NCI-H510A (cell line): Measurements from ENCODE around the gene RFX1.

Source experiments
- DNase-seq: peaks from one replicate; lab custom pipeline; 2025; lab: John Stamatoyannopoulos, UW

RFX1 gene

DNA sequence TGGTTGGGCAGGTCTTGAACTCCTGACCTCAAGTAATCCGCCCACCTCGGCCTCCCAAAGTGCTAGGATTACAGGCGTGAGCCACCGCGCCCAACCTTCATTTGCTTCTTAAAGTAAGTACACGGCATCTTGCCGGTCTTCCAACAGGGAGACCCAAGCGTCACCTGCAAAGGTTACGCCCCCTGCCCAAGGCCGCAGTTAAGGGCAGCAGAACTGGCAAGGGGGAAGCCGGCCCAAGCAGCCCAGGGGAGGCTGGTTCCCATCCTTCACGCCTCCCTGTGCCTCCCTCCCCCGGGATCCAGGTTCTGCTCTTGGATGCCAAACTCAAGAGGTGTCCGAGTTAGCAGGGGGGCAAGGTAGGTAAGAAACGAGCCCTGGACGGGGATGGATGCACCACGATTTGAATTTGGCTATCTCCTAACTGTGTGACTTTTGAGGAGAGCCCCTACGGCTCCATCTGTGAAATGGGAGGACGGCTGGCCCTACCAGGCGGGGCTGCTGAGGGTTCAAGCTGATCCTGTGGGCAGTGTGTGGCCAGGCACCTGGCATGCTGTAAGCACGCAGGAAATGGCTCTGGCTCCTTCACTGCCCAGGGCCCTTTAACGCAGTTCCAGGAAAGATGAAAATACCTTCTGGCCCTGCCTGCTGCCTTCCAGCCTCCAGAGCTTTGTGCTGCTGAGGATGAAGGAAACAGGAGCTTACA lies 9.0 kb downstream of the RFX1 start:
- DNase-seq, result no peak

- DNase-seq, result no peak
Observed at GRCh38 chr19:13995878-13996765, 10.0 kb downstream of the RFX1 start.

- no peak for DNase-seq
Observed at GRCh38 chr19:13995017-13995728, 10.9 kb downstream of the RFX1 start.

- no peak for DNase-seq
Observed at GRCh38 chr19:13993590-13994300, 12.4 kb downstream of the RFX1 start.

GRCh38 chr19:13992025-13992424 lies 14.1 kb downstream of the RFX1 start:
- DNase-seq, result no peak

- DNase-seq, result no peak
Observed at GRCh38 chr19:13990085-13990484, 16.0 kb downstream of the RFX1 start.

GRCh38 chr19:13989487-13989886 lies 16.6 kb downstream of the RFX1 start:
- DNase-seq, result no peak

DNA sequence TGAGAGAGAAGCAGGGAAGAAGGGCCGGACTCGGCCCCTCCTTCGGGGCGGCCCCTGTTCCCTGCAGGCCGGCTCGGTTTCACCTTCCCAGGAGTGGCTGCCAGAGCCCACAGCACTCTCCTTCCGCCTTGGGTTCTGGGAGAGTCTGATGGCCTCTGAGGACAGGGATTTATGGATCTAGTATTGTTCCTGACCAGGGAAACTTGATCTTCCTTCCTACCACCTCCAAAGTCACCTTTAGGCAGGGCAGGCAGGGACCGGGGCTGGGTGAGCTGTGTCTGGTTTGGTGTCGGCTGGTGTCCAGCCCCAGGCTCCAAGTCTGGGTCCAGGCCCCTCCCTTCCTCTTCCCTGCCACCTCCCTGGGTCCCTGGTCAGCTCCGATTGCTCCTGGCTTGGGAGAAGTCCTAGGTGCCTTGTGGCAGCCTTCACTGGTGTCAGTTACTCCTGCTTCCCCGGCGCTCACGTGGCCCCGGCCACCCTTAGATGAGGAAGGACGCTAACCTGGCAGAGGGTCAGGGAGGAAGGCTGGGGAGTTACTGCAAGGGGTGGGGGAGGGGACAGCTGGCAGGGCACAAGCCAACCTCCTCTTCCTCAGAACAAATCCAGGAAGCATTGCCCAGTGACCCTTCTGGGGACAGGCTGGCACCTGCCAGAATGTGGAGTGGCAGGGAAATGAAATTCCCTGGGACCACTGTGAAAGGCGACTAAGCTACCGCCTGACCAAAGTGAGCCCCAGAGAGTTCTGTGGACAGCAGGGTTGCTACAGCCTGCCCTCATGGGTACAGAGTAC lies 18.8 kb downstream of the RFX1 start:
- no peak for DNase-seq

DNA sequence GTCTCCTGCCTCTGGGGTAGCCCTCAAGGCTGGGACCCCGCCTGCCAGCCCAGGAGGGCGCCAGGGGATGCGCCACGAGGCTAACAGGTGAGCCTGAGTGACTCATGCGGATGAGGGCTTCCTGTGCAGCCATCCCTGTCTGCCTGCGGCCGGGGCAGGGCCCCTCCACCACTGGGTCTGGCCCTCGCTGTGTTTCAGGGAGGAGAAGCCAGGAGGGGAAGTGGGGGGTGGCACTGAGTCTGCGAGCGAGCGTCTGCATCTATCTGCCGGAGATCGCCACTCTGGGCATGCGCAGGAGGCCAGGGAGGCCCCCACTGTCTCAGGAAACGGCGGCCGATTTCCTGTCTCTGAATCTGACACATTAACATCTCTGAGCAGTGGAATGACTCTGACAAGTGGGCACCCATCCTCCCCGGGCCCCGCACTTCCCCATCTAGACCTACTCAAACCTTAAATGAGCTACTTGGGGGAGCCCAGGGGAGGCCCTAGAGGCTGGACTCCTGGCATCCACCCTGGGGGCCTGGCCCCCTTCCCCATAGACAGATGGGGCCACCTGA lies 19.7 kb downstream of the RFX1 start:
- DNase-seq, result peak; percentile 83

DNA sequence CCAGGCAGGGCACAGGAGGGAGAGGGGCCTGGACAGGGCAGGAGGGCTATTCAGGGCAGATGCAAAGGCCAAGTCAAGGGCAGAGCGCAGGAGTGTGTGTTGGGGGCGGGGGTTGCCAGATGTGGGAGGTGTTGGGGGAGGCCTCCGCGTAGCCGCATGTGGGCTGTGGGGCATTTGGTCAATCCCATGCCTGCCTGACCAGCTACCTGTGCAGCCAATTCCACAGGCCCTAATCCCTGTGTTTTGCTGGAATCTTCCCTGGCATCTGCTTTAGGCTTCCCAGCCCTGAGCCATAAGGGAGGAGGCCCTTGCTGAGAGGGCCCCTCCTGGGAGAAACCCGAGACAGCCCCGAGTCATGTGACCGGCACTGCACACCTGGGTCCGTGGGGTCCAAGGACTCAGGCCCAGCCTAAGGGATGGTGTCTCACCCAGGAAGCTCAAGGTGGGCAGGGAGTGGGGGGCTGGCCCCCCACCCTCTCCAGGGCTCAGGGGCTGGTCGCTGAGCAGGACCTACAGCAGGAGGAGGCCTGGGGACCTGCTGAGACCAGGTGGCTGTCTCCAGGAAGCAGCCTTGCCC lies 20.3 kb downstream of the RFX1 start:
- peak; percentile 58 for DNase-seq

DNA sequence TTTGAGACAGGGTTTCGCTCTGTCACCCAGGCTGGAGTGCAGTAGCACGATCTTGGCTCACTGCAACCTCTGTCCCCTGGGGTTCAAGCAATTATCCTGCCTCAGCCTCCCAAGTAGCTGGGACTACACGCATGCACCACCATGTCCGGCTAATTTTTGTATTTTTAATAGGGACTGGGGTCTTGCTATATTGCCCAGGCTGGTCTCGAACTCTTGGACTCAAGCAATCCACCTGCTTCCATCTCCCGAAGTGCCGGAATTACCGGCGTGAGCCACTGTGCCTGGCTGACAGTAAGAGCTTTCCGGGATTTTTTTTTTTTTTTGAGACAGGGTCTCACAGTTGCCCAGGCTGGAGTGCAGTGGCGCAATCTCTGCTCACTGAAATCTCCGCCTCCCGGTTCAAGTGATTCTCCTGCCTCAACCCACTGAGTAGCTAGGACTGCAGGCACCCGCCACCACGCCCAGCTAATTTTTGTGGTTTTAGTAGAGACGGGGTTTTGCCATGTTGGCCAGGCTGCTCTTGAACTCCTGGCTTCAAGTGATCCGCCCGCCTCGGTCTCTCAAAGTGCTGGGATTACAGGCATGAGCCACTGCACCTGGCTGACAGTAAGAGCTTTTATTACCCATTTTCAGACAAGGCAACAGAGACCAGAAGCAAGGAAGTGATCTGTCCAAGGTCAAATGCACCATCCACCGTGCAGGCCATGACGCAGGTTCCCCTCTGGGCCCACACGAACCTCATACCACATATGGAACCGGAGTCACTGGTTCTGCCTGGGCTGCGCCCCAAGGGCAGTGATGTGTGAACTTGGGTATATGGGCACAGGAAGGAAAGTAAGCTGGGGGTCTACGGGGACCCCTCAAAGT lies 21.0 kb downstream of the RFX1 start:
- DNase-seq, result no peak

DNA sequence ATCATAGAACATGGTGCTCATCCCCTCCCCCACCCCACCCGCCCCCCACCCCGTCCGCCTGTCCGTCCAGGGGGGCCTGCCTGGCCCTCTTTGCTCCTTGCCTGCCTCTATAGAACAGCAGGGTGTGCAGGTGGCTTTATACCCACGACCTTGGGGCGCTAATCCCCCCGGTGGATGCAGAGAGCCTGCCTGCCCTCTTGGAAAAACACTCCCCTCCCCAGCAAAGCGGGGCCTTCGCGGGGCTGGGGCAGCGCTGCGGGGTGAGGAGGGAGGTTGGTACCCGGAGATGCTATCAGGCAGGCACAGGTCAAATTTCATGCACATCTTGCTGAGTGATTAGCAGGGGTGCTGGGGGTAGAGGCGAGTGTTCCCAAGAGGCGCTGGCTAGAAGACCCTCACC lies 21.9 kb downstream of the RFX1 start:
- no peak for DNase-seq

DNA sequence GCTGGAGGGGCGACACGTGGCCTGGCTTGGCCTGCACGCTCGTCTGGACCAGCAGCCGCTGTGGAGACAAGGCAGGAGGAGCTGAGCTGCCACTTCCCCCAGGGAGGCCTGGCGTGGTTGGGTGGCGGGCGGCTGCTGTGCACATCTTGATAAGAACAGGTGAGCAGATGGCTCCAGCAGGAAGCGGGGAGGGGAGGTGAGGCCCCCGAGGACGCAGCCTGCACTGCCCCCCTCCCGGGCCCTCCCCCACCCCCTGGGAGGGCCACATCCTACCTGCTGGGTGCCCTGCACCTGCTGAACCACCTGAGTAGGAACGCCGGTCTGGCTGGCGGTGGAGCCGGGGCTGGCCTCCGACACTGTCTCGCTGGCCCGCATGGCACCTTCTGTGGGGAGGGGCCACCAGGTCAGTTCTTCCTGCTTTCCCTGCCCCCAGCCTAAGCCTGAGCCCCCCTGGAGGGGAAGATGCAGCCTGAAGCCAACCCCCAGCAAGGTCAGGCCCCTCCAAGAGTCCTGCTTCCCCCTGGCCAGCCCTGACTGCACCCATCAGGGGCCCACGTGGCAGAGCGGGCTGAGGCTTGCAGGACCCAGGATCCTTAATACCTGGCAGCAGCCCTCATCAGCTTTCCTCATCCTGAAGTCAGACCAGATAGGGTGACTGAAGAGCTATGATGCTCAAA lies 22.8 kb downstream of the RFX1 start:
- peak; percentile 91 for DNase-seq

DNA sequence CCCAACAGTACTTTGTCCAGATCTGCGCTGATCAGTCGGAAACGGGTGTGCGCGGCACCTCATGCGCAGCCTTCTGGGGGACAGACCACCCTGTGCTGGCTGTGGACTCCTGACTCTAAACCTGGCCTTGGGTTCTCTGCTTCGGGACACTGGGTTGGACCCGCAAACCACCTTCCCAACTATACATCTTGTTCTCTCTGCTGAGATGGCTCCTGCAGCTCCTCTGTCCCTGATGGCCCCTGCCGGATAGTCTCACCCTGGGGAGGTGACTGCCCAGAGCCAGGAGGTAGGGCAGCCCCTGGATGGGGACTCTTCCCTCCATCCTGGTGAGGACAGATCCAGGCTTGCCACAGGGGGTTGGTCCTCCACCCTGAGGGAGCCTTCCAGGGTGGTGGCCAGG lies 23.3 kb downstream of the RFX1 start:
- DNase-seq, result no peak

DNA sequence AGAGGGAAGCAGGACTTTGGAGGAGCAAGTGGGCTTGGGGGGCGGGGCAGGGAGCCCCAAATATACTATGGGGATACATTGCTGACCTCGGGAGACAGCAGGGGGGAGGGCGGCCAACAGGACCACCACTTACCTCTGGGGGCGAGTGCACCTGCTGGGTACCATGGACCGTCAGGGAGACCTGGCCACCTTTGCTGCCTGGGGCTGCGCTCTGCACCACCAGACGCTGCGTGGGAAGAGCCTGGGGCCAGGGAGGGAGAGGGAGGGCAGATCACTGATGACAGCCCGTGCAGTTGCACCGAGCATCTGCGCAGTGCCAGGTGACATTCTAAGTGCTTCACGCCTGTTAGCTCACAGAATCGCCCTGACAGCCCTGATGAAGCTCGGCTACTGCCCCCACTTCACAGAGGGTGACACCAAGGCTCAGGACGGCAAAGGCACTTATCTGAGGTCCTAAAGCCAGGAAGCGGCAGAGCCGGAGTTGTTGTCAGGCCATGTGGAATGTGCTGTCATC lies 24.1 kb downstream of the RFX1 start:
- no peak for DNase-seq

DNA sequence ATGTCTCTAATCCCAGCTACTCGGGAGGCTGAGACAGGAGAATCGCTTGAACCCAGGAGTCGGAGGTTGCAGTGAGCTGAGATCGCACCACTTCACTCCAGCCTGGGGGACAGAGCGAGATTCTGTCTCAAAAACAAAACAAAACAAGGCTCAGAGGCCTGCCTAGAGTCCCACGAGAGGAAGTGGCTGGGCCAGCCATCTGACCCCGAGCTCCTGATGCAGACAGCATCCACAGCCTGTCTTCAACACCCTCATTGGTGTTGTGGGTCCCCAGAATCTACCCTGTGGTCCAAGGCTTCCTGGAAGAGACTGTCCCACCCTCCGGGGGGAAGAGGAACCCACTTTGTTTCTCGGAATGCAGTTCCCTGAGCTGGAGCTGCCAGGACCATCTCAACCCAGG lies 24.7 kb downstream of the RFX1 start:
- DNase-seq, result no peak

DNA sequence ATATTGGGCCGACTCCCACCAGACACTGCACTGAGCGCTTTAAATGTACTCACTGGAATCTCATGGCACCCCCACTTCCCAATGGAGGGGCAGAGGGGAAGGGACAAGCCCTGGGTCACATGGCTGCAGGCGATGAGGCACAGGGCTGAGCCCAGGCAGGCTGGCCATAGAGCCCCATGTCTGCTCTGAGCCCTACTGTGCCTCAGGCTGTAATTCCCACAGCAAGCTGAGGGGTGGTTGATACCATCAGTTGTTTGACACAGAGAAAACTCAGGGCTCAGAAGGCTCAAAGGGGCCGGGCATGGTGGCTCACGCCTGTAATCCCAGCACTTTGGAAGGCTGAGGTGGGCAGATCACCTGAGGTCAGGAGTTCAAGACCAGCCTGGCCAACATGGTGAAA lies 25.1 kb downstream of the RFX1 start:
- DNase-seq, result no peak

DNA sequence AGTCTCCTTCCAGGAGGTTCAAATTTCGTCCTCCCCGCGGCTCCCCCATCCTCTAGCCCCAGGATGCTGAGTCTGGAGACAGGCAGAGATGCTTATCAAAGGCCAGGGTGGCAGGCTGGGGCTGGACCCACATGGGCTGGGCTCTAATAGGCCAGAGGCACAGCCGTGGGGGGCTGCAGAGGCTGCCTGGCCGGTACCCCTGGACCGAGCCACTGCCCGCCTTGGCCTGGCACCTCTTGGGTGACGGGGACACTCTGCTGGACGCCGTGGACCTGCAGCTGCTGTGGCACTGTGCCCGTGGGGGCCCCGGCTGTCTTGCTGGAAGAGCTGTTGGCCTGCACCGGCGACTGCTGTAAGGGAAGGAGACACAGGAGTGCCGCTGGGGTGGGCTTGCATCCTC lies 25.8 kb downstream of the RFX1 start:
- no peak for DNase-seq

DNA sequence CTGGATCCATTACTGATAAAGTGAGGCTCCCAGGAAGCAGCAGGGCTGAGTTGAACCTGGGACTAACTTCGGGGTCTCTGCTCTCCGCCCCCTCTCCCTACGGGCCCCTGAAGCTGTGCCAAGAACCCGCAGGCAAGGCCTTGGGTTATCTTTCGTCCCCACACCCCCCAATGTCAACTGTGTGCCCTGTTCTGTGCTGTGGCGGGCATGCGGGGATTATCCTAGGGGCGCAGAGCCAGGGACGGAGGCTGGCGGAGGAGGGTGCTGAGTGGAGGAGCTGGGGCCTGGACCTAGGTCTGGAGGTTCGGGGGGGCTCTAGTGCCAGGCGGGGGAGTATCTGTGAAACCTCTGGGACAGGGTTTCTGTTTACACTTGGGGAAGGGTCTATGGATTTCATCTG lies 26.4 kb downstream of the RFX1 start:
- DNase-seq, result no peak
